Stimulated activated naive CD8-positive, alpha-beta T cell treated with anti-CD3 and anti-CD28 coated beads, Interleukin-15, amount 100 ng/mL, for 72 hours (primary cell): Measurements from ENCODE around the gene SLC19A1.
"Not testable (repeated sequence)": the region's sequence is repeated elsewhere in the genome, so short reads cannot be mapped to it uniquely, and the experiment has no call there.

Experiments
- ATAC-seq: fragments of 150-1000 bp; cut with Tn5 transposase; 2 replicates; pipeline ENCODE4 v1.10.0; 2021; ENCODE audit warnings: mild to moderate bottlenecking, moderate library complexity
- DNase-seq, 2 donors: peaks; one replicate each; pipeline ENCODE4 v3.0.0; 2021 to 2022
- H3K27ac Mint-ChIP-seq, 2 donors: one replicate each; pipeline ENCODE4 v1.8.0; 2022; ENCODE audit warnings: mild to moderate bottlenecking in 2 of 2, mixed read lengths in 2 of 2, moderate library complexity in 2 of 2
- H3K27me3 Mint-ChIP-seq: one replicate; pipeline ENCODE4 v1.8.0; 2022; ENCODE audit warnings: mixed read lengths
- H3K4me1 Mint-ChIP-seq: one replicate; pipeline ENCODE4 v1.8.0; 2022; ENCODE audit warnings: mild to moderate bottlenecking, mixed read lengths
- H3K4me3 Mint-ChIP-seq, 2 donors: one replicate each; pipeline ENCODE4 v1.8.0; 2022; ENCODE audit warnings: mild to moderate bottlenecking in 2 of 2, mixed read lengths in 2 of 2, moderate library complexity in 1 of 2
- H3K9me3 Mint-ChIP-seq, 2 donors: one replicate each; pipeline ENCODE4 v1.8.0; 2022; ENCODE audit warnings: mixed read lengths in 2 of 2

Gene SLC19A1

DNA sequence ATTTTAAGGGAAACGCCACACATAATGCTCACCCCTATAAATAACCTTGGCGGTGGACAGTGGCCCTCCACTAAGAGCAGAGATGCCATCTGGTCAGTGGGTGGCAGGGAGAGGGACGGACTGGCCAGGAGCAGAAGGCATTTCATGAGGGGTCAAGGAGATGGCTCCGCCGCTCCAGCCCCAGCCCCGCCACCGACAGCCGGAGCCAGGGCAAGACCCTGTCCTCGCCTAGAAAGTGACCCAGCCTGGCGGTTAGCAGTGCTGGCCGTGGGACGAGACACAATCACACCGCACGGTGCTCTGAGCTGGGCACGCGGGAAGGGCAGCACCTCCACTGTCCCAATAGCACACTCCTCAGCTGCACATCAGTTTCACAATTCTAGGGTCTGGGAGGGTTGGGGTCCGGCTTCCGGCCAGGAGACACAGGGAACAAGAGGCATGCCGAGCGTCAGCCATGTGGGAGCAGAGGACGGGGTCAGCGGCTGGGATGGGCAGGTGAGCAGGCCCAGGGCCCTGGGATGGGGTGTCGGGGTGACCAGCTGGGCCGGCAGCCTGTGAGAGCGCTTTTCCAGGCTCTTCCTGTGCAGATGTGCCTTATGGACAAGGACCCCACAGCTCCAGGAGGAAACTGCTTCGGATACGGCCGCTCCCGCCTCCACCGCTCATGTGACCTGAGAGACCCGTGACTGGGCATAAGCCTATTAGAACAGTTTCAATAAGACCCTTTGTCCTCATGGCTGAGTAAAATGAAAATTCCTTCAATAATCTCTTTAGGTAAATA, 5.7 kb downstream of the SLC19A1 start:
- no peak overlapping the region for H3K27ac Mint-ChIP-seq
- DNase-seq = peak in 1 of 2 donors; percentile 4
- H3K4me1 Mint-ChIP-seq = peaks cover 66% of the 10 kb centered on the region
- no peaks in the 10 kb centered on the region for H3K9me3 Mint-ChIP-seq
- H3K4me3 Mint-ChIP-seq = no peak overlapping the region
- H3K27me3 Mint-ChIP-seq = no peaks in the 10 kb centered on the region
- no peak for ATAC-seq

DNA sequence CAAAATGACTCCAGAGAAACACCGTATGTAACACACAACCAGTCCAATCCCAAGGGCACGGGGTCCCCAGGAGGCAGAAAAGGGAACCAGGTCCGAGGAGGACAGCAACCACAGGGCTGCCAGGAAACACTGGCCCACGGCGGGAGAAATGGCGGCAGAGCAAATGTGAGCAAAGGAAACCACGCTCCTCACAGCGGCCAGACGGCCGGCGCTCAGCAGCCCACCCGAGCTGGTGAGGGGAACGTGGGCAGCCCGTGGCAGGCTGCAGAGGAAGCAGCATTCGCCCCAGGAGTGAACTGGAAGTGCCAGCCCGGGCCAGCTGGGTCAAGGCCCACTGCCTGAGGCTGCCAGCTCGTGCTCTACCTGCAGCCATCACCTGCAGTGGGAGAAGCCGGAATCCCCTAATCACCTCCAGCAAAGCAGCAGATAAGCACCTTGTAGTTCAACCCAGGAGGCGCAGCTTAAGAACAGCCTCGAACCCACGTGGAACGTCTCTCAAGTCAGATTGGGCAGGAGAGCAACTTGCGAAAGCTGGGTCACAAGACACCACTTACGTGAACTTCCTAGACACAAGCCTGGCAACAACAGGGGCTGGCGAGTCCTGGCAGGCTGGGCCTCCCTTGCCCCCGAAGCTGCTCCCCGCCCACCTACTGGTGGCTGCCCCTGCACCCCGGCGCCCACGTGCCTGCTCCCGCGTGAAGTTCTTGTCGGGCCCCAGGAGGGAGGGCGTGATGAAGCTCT, 6.7 kb downstream of the SLC19A1 start:
- no peaks in the 10 kb centered on the region for H3K9me3 Mint-ChIP-seq
- no peak for ATAC-seq
- no peak for DNase-seq
- H3K4me3 Mint-ChIP-seq = no peak overlapping the region
- H3K27ac Mint-ChIP-seq = peak overlapping the region in 1 of 2 donors; percentile 90
- H3K27me3 Mint-ChIP-seq = no peaks in the 10 kb centered on the region
- peaks cover 56% of the 10 kb centered on the region for H3K4me1 Mint-ChIP-seq

DNA sequence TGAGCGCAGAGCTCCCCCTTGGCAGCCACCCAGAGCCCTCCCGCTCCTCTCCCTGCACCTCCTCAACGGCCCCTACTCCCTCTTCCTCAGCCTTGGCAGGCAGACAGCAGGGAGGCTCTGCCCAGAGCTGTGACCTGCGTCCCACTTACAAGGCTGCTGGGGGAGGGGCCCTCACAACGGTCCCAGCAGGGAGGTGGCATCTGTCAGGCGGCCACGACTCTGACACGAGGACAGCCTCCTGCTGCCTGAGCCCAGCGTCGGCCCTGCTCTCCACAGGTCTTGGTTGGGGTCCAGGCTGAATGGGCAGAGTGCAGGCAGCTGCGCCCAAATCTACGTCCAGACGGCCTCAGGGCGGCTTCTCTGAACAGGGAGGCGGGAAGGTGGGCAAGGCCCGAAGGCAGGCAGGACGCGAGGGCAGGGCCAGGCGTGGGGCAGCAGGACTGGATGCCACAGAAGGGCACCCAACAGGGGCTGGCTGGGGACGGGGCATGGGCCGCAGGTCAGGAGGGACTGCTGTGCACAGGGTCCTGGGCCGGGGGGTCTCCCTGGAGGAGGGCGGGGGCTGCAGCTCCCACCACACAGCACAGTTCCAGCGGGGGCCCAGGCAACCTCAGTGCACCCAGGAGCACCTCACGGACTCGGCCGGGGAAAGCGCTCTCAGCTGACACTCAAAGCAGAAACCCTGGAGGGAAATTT, 7.5 kb downstream of the SLC19A1 start:
- Mint-ChIP-seq H3K27me3 (no peaks in the 10 kb centered on the region), H3K4me1 (peaks cover 49% of the 10 kb centered on the region), H3K9me3 (no peaks in the 10 kb centered on the region), H3K27ac (peak overlapping the region in 1 of 2 donors; percentile 90), H3K4me3 (no peak overlapping the region)
- no peak for DNase-seq
- peak; percentile 22 for ATAC-seq

DNA sequence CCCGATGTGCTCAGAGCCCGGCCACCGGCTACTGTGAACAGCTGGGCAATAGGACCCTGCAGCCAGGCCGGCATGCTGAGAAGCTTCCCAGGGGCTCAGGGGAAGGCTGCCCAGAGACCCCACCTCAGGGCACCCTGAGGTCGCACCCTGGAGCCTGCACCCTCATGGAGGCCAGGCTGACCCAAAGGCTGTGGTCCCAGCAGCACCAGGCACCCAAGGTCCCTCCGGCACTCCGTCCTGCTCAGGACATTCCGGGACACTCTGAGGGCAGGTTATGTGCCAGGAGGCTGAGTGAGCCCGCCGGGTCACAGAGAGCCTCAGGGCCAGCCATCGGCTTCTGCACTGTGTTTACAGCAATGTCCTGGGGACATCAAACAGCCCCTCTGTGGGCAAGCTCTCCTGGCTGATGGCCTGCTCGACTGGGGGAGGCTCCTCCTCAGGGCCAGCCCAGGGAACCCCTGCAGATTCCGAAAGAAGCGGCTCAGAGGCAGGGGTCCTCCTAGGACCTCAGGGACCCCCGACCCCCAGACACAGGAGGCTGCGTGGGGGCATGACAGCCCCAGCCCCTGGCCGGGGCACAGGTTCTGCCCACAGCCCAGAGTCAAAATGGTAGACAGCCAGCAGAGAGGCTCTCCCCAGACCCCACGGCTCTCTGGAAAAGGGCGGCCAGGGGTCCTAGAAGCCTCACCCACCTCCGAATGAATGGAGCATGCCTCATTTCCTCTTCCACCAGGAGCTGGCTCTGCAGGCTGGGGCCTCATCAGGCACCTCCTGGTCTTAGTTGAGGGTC, 8.2 kb downstream of the SLC19A1 start:
- no peak overlapping the region for H3K4me3 Mint-ChIP-seq
- DNase-seq (peak in 1 of 2 donors; percentile 8), ATAC-seq (no peak)
- H3K4me1 Mint-ChIP-seq = peaks cover 41% of the 10 kb centered on the region
- H3K9me3 Mint-ChIP-seq = no peaks in the 10 kb centered on the region
- H3K27me3 Mint-ChIP-seq = no peaks in the 10 kb centered on the region
- H3K27ac Mint-ChIP-seq = peak overlapping the region in 1 of 2 donors; percentile 38

DNA sequence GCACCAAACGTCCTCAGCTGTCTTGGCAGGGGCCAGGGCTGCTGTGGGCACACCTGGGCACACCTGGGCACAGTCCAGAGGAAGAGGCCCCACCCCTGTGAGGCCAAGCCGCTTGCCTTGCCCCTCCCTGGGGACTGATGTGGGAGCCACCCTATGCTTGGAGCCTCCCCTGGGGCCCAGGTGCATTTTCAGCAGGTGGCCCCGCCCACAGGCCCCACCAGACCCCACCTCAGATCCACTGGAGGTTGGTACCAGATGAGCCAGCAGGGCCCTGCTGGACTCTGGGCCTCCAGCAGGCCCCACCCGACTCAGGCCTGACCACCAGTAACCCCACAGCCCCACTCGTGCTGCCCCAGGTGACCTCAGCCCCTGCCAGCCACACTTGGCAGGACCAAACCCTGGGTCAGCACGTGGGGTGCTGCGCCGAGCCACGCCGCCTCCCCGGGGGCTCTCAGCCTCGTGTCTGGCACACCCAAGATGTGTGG, 8.8 kb downstream of the SLC19A1 start:
- Mint-ChIP-seq H3K4me1 (peaks cover 39% of the 10 kb centered on the region), H3K27me3 (no peaks in the 10 kb centered on the region), H3K27ac (peak overlapping the region in 1 of 2 donors; percentile 57), H3K9me3 (no peaks in the 10 kb centered on the region), H3K4me3 (no peak overlapping the region)
- peak; percentile 6 for ATAC-seq
- no peak for DNase-seq

DNA sequence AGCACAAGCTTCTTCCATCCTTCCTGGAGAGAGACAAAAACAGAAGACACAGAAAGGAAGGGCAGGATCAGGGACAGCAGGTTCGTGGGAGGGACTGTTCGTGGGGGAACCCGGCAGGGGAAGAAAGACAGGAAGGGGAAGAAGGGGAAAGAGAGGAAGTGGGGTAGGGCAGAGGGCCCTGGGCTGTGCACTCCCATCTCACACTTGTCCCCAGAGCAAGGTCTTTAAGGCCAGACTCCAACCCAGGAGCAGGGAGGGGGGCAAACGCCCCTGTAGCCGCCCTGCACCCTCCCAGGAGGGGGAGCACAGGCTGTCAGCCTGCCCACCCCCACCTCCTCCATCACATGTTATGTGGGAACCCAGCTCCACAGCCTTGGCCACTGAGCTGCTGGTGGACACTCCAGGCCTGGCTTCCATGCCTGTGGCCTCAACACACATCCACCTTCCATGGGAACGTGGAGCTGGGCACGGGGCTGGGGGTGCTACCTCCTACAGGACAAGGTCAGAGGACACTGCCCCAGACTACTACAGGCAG, 9.3 kb downstream of the SLC19A1 start:
- Mint-ChIP-seq H3K27me3 (no peaks in the 10 kb centered on the region), H3K27ac (peak overlapping the region; percentile 64 to 93), H3K4me3 (no peak overlapping the region), H3K4me1 (peaks cover 35% of the 10 kb centered on the region), H3K9me3 (no peaks in the 10 kb centered on the region)
- no peak for ATAC-seq
- no peak for DNase-seq

DNA sequence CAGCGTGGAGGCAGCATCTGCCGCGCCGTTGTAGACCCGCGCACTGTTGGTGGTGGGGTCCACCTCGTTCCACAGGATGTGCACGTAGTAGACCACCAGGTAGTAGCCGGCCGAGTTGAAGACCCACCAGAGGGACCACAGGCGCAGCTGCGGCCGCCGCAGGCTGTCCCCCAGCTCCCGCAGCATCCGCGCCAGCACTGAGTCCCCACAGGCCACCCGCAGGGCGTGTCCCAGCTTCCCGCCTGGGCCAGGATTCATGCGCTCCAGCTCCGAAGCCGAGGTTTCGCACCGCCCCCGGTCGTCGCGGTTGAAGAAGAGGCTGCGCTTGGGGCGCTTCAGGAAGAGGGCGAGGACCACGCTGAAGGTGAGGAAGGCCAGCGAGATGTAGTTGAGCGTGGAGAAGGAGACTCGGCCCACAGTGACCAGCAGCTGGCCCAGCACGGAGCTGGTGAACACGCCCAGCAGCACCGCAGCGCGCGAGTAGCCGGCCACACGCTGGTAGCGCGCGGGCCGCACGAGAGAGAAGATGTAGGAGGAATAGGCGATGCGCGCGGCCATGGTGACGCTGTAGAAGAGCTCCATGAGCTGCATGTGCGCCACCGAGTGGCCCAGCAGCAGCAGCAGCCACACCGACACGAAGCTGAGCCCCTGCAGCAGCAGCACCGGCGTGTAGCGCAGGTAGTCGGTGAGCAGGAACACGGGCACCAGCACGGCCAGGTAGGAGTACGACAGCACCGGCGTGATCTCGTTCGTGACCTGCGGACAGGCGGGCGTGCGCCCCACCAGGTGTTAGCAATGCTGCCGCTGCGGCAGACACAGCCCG, 10.6 kb downstream of the SLC19A1 start:
- Mint-ChIP-seq H3K27me3 (no peaks in the 10 kb centered on the region), H3K4me1 (peaks cover 33% of the 10 kb centered on the region), H3K4me3 (no peak overlapping the region), H3K27ac (peak overlapping the region in 1 of 2 donors; percentile 77), H3K9me3 (no peaks in the 10 kb centered on the region)
- DNase-seq = no peak
- ATAC-seq = peak; percentile 21

DNA sequence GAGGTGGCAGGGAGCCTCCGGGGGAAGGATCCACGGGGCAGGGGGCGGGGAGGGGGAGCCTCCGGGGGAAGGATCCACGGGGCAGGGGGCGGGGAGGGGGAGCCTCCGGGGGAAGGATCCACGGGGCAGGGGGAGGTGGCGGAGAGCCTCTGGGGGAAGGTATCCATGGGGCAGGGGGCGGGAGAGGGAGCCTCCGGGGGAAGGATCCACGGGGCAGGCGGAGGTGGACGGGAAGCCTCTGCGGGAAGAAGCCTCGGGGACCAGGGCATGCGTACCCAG, 11.2 kb downstream of the SLC19A1 start:
- H3K4me1 Mint-ChIP-seq = peaks cover 29% of the 10 kb centered on the region

DNA sequence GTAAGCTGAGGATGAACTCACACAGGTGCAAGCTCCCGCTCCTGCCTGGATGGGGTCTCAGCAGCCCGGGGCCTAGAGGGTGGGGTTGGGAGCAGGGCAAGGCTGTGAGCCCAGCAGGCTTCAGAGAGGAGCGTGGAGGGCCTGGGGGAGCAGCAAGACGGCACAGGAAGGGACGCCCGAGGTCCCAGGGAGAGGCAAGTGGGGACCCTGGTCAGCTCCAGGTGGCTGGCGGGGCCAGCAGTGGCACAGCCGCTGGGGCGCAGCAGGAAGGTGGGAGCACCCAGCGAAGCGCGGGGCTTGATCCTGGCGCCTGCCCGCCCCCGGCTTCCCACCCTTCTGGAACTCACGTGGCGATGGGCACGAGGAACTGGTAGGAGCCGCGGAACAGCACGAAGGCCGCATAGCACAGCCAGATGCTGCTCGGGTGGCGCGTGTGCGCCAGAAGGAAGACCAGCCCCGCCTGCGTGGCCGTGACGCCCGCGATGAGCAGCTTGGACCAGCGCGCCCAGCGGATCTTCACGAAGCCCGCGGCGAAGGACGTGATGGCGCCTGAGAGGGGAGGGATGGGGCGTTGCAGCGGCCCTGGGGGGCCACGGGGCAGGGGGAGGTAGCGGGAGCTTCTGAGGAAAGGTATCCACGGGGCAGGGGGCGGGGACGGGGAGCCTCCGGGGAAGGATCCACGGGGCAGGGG, 11.7 kb downstream of the SLC19A1 start:
- Mint-ChIP-seq H3K27ac (no peak overlapping the region), H3K4me3 (no peak overlapping the region), H3K27me3 (no peaks in the 10 kb centered on the region), H3K4me1 (peaks cover 24% of the 10 kb centered on the region), H3K9me3 (no peaks in the 10 kb centered on the region)
- ATAC-seq = no peak
- no peak for DNase-seq

More for the DNA sequence above, 11.2 kb downstream of the SLC19A1 start:
- H3K4me3 Mint-ChIP-seq, H3K27me3 Mint-ChIP-seq, ATAC-seq, H3K27ac Mint-ChIP-seq, H3K9me3 Mint-ChIP-seq, DNase-seq: not testable (repeated sequence)

DNA sequence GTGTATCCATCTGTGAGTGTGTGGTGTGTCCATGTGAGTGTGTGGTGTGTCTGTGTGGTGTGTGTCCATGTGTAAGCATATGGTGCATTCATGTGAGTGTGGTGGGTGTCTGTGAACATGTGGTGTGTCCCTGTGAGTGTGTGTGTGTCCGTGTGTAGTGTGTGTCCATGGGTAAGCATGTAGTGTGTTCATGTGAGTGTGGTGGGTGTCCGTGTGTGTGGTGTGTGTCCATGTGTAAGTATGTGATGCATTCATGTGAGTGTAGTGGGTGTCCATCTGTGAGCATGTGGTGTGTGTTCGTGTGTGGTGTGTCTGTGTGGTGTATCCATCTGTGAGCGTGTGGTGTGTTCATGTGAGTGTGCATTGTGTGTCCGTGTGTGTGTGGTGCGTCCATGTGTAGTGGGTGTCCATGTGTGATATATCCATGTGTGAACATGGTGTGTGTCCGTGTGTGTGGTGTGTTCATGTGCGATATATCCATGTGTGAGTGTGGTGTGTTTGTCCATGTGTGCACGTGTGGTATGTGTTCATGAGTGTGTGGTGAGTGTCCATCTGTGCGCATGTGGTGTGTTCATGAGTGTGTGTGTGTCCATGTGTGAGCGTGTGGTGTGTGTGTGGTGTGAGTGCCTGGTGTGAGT, 12.3 kb downstream of the SLC19A1 start:
- H3K27ac Mint-ChIP-seq = no peak overlapping the region
- DNase-seq (no peak), ATAC-seq (no peak)
- H3K9me3 Mint-ChIP-seq = no peaks in the 10 kb centered on the region
- no peak overlapping the region for H3K4me3 Mint-ChIP-seq
- H3K4me1 Mint-ChIP-seq = peaks cover 18% of the 10 kb centered on the region
- H3K27me3 Mint-ChIP-seq = no peaks in the 10 kb centered on the region

DNA sequence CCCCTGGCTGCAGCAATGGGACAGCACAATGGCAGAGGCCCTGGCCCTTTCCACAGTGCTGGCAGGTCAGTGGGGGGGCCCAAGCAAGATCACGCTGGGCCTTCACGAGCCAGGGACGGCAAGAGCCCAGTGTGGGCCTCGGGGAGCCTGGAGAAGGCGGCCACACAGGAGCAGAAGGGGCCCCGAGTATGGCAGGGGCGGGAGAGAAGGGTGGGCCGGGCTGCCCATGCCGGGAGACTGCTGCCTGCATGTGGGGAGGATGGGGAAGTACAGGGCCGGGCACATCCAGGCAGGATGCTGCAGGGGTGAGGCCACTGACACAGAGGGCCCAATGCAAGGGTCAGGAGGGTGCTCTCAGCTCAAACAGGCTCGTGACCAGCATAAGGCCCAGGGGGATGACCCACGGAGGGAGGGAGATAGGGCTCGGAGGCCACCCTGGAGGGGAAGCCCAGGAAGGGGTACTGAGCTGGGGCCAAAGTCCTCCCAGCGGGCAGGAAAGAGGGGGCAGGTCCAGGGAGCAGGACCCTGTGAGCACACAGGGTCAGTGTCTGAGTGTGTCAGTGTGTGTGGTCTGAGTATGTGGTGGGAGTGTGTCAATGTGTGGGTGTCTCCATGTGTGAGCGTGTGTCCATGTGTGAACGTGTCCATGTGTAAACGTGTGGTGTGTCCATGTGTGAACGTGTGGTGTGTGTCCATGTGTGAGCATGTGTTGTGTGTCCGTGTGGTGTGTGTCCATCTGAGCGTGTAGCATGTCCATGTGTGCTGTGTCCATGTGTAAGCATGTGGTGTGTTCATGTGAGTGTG, 13.1 kb downstream of the SLC19A1 start:
- no peaks in the 10 kb centered on the region for H3K27me3 Mint-ChIP-seq
- no peak overlapping the region for H3K27ac Mint-ChIP-seq
- H3K4me3 Mint-ChIP-seq = no peak overlapping the region
- H3K4me1 Mint-ChIP-seq = peaks cover 10% of the 10 kb centered on the region
- H3K9me3 Mint-ChIP-seq = no peaks in the 10 kb centered on the region
- ATAC-seq (no peak), DNase-seq (no peak)

DNA sequence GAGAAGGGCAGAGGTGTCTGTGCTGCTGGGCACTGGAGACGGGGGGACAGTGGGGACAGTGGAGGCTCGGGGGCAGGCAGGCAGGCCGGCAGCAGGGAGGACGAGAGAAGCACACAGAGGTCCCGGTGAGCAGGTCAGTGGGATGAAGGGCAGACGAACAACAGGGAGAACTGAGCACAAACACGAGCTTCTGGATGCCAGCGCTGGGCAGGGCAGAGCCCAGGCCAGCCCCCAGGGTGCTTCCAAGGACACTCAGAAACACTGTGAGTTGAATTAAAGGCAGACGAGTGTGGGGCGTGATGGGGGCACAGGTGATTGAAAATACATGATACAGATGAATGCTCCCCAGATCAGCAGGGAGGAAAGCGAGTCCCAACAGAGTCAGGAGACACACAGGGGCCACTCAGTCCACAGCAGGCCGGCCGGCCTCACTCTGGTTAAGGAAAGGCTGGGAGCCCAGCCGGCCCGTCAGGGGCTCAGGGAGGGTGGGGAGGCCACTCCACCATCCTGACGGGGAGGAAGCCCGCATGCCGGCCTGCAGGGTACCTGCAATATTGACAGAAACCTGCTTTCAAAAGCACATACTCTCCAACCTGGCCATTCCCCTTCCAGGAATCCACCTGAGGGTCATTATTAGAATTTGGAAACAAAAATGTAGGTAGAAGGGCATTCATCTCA, 14.1 kb downstream of the SLC19A1 start:
- Mint-ChIP-seq H3K4me1 (peaks cover 8% of the 10 kb centered on the region), H3K27me3 (no peaks in the 10 kb centered on the region), H3K4me3 (no peak overlapping the region), H3K9me3 (no peaks in the 10 kb centered on the region), H3K27ac (peak overlapping the region in 1 of 2 donors; percentile 14)
- no peak for DNase-seq
- no peak for ATAC-seq
